AG04450 (cell line): Measurements from ENCODE around the gene PNCK. TPM values are rescaled to one million over a fixed set of nuclear protein-coding genes. Genes with fewer than 3 reads are reported as not detected.
"Not testable (repeated sequence)": the region's sequence is repeated elsewhere in the genome, so short reads cannot be mapped to it uniquely, and the experiment has no call there.

Experiments
- CTCF ChIA-PET: fragments of 300-600, 350-600 bp; formaldehyde crosslinking; extraction: SDS; loops from one replicate; lab custom pipeline; 2022; ENCODE audit warnings: antibody characterized with exemption, inconsistent platforms; lab: Charles Lee
- POLR2A ChIA-PET: fragments of 350-600 bp; formaldehyde crosslinking; extraction: SDS; loops from one replicate; lab custom pipeline; 2021; ENCODE audit warnings: antibody characterized with exemption, inconsistent platforms; lab: Yijun Ruan, JAX
- DNase-seq: peaks from one replicate; pipeline ENCODE4 v3.0.0-alpha.2; 2011; ENCODE audit warnings: low read depth, low spot score
- H3K27ac ChIP-seq: one replicate; pipeline ENCODE4 v1.5.1; 2012; ENCODE audit warnings: low read depth, low read length, control low read depth
- H3K27me3 ChIP-seq: one replicate; pipeline ENCODE4 v1.6.0; 2012; ENCODE audit warnings: low read length; ENCODE audit not compliant: control insufficient read depth, insufficient read depth
- H3K4me3 ChIP-seq: 2 replicates; pipeline ENCODE4 v1.5.1; 2011; ENCODE audit warnings: mild to moderate bottlenecking, low read depth, low read length, control low read depth
- H3K9me3 ChIP-seq: 2 replicates; pipeline ENCODE4 v1.5.1; 2012; ENCODE audit warnings: low read length; ENCODE audit not compliant: control insufficient read depth, insufficient read depth
- polyA plus RNA-seq: library from polyadenylated mRNA; depleted of rRNA; stranded (reverse); fragments of >200 nt; gene quantifications from 2 replicates; pipeline ENCODE4 v1.2.3, GENCODE V29; 2011
- TF ChIP-seq, protein P1 (sequence below): IDR thresholded peaks from 2 replicates; pipeline ENCODE4 v1.5.1; 2011; ENCODE audit warnings: low read depth, low read length, control low read depth, inconsistent platforms

Gene PNCK
- polyA plus RNA-seq, 1 experiment, result not detected

DNA sequence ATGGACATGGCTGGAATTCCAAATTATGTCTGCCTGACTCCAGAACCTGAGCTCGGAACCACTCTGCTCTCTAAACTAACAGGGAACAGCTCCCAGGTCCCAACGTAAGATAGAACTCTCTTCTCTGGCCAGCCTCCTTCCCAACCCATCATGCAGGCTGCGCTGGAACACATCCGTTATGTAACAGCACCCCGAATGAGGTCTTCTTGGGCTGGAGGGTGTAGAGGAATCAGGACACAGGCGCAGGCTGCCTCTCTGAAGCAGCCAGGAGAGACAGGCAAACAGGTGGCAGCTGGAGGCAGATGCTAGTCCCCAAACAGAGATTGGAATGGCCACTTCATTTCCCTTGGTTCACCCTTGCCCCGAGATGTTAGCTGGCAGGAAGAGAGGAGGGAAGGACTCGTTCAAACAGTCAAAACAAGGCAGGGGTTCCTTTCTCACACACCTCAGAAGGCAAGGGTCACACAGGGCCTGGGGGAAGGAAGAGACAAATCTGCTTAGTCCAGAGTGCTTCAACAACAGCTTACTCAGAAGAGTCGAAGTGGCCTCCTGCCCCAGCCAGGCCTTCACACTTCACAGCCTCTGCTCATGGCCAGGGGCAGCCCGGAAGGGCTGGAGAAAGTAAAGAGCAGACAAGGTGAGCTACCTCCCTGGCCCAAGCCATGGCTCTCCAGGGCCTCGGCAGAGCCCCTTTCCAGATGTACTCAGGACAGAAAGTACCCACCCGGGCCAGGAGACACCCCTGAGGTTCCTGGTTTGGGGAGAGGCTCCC lies 31.2 kb upstream of the PNCK start:
- H3K27ac ChIP-seq, POLR2A ChIA-PET, H3K4me3 ChIP-seq, H3K9me3 ChIP-seq, CTCF ChIA-PET, DNase-seq, H3K27me3 ChIP-seq: not testable (repeated sequence)

- Histone ChIP-seq H3K27me3 (no peaks in the 10 kb centered on the region), H3K4me3 (no peak overlapping the region), H3K27ac (no peak overlapping the region), H3K9me3 (no peaks in the 10 kb centered on the region)
- DNase-seq, result no peak
- ChIA-PET POLR2A (no interaction called here), CTCF (no interaction called here)
- TF ChIP-seq, protein P1, sequence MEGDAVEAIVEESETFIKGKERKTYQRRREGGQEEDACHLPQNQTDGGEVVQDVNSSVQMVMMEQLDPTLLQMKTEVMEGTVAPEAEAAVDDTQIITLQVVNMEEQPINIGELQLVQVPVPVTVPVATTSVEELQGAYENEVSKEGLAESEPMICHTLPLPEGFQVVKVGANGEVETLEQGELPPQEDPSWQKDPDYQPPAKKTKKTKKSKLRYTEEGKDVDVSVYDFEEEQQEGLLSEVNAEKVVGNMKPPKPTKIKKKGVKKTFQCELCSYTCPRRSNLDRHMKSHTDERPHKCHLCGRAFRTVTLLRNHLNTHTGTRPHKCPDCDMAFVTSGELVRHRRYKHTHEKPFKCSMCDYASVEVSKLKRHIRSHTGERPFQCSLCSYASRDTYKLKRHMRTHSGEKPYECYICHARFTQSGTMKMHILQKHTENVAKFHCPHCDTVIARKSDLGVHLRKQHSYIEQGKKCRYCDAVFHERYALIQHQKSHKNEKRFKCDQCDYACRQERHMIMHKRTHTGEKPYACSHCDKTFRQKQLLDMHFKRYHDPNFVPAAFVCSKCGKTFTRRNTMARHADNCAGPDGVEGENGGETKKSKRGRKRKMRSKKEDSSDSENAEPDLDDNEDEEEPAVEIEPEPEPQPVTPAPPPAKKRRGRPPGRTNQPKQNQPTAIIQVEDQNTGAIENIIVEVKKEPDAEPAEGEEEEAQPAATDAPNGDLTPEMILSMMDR, result no peak
These were observed 30.5 kb upstream of the PNCK start for GRCh38 chrX:153704021-153704526.

- CTCF ChIA-PET, result no interaction called here
- TF ChIP-seq, protein P1, result no peak
- Histone ChIP-seq H3K9me3 (no peaks in the 10 kb centered on the region), H3K4me3 (no peak overlapping the region), H3K27me3 (no peaks in the 10 kb centered on the region), H3K27ac (no peak overlapping the region)
- POLR2A ChIA-PET, result no interaction called here
- DNase-seq, result peak; percentile 36
These were observed 29.4 kb upstream of the PNCK start for GRCh38 chrX:153703036-153703370.

DNA sequence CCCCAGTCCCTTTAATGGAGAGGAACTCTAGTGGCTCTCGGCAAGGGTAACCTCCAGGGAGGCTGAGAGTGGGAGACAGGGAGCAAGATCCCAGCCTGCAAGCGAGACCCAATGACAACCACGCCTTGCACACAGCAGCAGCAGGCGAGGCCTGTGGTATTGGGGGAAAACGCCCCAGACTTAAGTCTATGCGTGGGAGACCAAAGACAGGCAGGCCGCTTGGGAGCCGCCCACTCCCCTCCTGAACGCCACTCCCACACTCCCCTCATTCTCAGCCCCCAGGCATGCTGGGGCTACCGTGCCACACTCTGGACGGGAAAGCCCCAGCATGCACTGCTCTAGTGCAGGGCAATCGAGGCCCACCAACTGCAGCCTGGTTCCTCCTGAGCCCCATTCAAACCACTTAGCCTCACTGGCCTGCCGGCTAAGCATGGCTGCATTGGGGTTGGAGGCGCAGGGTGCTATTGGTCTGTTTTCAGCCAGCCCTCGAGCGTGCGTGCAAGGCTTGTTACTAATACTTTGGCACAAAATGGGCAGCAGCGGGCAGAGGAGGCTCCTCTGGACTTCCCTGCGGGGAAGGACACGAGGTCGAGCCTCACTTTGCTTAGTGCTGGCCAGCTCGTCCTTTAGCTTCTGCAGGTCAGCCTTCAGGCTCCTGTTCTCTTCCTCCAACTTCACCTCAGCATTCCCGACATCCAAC lies 28.9 kb upstream of the PNCK start:
- ChIA-PET CTCF (no interaction called here), POLR2A (no interaction called here)
- no peak for DNase-seq
- TF ChIP-seq, protein P1, result no peak
- no peak overlapping the region for H3K4me3 ChIP-seq
- H3K9me3 ChIP-seq, result no peaks in the 10 kb centered on the region
- no peak overlapping the region for H3K27ac ChIP-seq
- no peaks in the 10 kb centered on the region for H3K27me3 ChIP-seq

- Histone ChIP-seq H3K4me3 (no peak overlapping the region), H3K9me3 (no peaks in the 10 kb centered on the region), H3K27ac (no peak overlapping the region), H3K27me3 (no peaks in the 10 kb centered on the region)
- no peak for DNase-seq
- TF ChIP-seq, protein P1, result no peak
- ChIA-PET CTCF (no interaction called here), POLR2A (no interaction called here)
These were observed 28.1 kb upstream of the PNCK start for GRCh38 chrX:153701706-153702105.
